Stimulated activated CD8-positive, alpha-beta memory T cell treated with anti-CD3 and anti-CD28 coated beads, Interleukin-2, amount 100 ng/mL, for 48 hours (primary cell): ENCODE data around the gene ABCA13.
A peak's percentile ranks its signal among the peaks of the same experiment; 100 is the strongest.
"Not testable (repeated sequence)": the region's sequence is repeated elsewhere in the genome, so short reads cannot be mapped to it uniquely, and the experiment has no call there.

Source experiments
- DNase-seq, 2 donors: peaks; one replicate each; pipeline ENCODE4 v3.0.0-alpha.2; 2020; ENCODE audit warnings: low read depth in 2 of 2

ABCA13 gene, protein sequence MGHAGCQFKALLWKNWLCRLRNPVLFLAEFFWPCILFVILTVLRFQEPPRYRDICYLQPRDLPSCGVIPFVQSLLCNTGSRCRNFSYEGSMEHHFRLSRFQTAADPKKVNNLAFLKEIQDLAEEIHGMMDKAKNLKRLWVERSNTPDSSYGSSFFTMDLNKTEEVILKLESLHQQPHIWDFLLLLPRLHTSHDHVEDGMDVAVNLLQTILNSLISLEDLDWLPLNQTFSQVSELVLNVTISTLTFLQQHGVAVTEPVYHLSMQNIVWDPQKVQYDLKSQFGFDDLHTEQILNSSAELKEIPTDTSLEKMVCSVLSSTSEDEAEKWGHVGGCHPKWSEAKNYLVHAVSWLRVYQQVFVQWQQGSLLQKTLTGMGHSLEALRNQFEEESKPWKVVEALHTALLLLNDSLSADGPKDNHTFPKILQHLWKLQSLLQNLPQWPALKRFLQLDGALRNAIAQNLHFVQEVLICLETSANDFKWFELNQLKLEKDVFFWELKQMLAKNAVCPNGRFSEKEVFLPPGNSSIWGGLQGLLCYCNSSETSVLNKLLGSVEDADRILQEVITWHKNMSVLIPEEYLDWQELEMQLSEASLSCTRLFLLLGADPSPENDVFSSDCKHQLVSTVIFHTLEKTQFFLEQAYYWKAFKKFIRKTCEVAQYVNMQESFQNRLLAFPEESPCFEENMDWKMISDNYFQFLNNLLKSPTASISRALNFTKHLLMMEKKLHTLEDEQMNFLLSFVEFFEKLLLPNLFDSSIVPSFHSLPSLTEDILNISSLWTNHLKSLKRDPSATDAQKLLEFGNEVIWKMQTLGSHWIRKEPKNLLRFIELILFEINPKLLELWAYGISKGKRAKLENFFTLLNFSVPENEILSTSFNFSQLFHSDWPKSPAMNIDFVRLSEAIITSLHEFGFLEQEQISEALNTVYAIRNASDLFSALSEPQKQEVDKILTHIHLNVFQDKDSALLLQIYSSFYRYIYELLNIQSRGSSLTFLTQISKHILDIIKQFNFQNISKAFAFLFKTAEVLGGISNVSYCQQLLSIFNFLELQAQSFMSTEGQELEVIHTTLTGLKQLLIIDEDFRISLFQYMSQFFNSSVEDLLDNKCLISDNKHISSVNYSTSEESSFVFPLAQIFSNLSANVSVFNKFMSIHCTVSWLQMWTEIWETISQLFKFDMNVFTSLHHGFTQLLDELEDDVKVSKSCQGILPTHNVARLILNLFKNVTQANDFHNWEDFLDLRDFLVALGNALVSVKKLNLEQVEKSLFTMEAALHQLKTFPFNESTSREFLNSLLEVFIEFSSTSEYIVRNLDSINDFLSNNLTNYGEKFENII (N-terminal part only)

DNA sequence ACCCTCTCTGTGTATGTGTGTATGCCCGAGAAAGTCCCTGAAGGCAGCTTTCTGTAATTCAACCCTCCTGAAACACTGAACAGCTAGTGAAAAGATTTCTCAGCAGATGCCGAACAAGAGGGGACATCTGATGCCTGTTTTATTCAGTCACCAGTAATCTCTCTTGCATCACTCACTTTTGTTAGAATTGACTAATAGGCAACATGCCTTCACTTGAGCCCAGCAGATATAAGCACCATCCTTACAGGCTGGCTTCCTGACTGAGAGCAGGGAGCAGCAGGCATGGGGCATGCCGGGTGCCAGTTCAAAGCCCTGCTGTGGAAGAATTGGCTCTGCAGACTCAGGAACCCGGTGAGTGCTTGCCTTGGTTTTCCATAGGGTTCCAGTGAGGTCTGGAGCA, at the start of gene ABCA13:
TSS of gene ABCA13 (plus strand) at position 257 of the 400 bp plus-strand sequence. CDS start at position 283, 26 bp downstream.
- DNase-seq, result no peak

DNA sequence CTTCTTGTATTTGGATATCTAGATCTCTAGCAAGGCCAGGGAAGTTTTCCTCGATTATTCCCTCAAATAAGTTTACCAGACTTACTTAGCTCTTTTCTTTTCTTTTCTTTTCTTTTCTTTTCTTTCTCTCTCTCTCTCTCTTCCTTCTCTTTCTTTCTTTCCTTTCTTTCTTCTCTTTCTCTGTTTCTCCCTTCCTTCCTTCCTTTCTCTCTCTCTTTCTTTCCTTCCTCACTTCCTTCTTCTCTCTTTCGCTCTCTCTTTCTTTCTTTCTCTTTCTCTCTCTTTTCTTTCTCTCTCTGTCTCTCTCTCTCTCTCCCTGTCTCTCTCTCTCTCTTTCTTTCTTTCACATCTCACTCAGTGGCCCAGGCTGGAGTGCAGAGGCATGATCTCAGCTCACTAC, 45.2 kb upstream of the ABCA13 start:
- no peak for DNase-seq

DNA sequence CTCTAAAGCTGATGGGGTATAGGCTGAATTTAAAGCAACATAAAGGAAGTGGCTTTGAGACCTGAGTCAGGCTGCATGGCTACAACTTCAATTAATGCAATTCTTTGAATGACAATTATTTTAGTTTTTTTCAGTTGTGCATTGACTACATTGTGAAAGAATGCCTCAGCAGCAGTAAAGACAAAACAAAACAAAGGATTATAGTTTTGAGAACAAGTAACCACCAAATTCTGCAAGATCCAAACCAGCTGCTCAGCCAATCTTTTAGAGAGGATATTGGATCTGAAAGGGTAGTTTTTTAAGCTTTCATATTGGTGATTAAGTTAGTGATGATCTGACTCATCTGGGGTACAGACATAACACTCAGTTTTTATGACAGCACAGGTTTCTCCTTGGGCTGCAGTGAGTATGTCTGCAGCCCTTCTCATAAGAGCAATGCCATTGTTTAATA, 40.6 kb upstream of the ABCA13 start:
- no peak for DNase-seq

DNA sequence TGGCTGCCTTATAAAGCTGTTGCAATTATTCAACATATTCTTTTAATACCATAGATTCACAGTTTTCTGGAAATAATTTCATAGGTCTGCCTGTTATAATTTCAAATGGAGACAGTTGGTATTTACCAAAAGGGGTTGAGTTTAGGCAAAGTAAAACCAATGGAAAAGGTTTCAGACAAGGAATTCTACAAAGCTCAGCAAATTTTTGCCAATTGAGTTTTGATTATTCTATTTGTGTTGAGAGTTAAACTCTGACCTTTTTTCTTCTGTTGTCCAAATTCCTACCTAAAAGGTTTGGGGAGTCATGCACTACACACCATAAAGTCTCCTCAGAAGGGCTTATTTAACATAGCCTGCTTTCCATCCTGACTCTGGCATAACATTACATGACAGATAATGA, 38.5 kb upstream of the ABCA13 start:
- DNase-seq, result no peak

DNA sequence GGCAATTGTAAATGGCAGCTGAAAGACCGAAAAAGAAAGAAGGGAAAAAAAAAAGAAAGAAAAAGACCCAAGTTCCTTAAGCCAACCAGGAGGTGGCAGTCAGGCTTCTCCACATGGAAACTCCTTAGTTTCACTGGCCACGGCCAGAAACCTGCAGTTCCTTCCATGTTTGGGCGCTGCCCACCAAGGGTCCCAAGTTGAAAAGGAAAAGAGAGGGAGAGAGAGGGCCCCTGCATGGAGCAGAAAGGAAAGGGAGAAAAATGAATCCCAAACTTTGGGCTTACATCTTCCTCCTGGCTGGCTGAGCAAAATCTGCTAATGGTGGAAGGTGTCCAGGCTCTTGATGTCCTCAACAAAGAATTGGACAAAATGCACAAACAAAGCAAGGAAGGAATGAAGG, 31.8 kb upstream of the ABCA13 start:
- no peak for DNase-seq

DNA sequence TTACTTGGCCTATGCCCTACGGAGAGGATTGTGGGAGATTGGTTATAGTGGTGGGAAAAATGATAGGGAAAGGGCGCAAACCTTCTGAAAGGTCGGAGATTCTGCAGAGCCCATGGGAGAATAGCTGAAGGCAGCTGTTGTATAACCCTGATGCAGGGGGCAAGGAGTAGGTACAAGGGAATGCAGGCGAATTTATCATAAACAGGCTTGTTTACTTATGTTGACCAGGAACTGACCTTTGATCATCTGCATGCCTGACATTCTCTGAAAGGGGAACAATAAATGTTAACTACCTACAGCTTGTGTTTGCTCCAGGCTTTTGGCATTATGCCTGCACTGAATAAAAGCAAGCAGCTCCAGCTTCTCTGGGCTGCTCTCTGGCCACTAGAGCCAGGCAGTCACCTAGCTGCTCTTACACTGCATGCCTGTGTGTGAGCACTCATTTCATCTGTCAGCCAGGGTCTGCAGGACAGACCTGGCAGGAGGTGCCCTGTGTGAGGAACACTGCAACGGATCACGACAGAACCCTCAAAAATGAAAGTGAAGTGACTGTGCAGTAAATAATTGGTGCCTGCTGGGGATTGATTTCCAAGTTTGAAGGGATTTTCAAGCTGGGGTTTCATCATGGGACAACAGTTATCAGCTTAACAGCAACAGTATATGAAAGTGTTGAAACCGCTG, 31.1 kb upstream of the ABCA13 start:
- no peak for DNase-seq

DNA sequence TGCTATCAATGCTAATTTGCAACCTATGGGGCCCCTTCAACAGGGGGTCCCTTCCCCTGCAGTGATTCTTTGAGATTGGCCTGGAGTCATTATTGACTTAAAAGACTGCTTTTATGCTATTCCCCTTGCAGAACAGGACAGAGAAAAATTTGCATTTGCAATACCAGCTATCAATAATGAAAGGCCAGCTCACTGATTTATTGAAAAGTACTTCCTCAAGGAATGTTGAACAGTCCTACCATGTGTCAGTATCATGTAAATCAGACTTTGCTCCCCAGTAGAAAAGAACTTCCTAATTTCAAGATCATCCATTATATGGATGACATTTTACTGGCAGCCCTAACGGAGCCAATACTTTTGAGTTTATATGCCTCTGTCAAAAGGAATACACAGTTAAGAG, 29.7 kb upstream of the ABCA13 start:
- DNase-seq, result no peak

DNA sequence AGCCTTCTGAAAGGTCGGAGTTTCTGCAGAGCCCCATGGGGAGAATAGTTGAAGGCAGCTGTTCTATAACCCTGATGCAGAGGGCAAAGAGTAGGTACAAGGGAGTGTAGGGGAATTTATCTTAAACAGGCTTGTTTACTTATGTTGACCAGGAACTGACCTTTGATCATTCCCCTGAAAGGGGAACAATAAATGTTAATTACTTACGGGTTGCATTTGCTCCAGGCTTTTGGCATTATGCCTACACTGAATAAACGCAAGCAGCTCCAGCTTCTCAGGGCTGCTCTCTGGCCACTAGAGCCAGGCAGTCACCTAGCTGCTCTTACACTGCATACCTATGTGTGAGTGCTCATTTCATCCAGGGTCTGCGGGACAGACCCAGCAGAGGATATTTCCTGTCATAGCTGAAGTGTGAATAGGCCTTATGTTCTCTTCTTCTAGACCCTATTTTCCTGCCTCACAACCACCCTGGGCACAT, 26.9 kb upstream of the ABCA13 start:
- no peak for DNase-seq

DNA sequence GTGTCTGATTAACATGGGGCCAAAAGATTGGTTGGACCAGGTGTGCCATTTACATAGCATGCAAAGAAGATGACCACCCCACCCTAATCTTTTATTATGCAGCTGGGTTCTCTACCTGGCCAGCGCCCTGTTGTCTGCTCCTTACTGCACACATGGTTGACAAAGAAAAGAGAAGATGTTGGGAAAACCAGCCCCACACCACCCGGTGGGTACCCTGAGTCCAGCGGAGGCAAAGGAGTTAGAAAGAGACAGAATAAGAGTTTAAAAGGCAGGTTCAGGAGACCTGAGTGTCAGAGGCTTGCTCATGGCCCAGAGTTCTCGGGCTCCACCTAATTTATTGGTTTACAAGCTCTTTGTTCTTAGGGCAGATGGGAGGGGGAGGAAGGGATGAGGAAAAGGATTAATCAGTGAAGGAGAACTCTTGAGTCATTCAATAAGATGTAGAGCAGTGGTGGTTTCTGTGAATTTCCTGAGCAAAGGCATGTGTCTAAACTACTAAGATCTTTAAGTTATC, 24.1 kb upstream of the ABCA13 start:
- no peak for DNase-seq

DNA sequence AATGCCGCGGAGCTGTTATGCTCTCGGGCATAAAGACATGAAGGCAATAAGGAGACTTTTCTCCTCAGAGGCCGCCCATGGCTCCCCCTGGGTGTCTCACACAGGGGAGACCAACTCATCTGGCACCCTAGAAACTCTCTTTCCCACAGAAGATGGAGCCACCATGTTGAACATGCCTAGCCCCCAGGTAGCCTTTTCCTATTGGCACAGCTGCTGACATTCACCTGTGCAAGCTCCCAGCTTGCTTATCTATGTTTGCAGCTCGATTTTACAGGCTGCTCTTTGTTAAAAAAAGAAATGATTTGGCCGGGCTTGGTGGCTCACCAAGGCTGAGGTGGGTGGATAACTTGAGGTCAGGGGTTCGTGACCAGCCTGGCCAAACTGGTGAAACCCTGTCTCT, 23.6 kb upstream of the ABCA13 start:
- DNase-seq, result not testable (repeated sequence)

DNA sequence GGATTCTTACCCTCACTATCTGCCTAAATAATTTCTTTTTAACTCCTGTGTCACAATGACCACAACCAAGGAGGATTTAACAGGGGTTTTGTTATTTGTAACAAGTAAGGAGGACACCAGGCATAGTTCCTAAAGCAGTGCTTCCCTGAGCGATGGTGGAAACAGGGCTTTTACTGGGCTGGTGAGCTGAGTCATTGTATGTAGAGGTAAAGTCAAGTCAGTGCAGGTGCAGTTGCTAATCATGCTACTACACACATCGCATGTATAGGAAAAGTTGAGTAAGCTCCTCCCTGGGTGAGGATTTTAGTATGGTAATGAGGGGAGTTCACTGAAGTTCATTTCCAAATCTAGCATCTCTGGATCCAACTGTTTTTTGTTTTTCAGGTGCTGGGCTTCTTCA, 22.9 kb upstream of the ABCA13 start:
- DNase-seq, result no peak

DNA sequence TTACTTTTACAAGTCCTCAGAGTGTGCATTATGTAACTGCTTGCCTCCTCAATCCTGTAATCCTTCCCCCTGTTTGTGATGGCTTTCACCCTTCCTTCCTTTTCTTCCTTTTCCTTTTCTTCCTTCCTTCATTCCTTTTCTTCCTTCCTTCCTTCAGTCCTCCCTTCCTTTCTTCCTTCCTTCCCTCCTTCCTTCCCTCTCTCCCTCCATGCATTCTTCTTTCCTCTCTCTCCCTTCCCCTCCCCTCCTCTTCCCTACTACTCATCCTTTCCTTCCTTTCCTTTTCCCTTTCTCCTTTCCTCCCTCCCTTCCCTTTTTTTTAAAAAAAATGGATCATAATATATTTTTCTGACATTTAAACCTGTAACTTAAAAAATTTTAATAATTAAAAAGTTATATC, 22.2 kb upstream of the ABCA13 start:
- no peak for DNase-seq

DNA sequence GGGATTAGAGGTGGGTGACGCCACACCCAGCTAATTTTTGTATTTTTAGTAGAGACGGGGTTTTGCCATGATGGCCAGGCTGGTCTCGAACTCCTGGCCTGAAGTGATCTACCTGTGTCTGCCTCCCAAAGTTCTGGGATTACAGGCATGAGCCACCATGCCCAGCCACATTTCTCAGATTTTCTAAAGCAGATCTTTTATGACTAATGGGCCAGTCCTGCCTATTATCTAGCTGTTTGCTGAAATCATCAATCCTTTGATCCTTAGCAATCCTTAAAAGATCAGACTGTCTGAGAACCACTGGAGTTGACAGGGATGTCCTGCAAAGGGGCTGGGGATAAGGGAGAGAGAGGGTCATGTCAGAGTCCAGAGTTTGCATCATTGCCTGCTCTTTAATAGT, 21.2 kb upstream of the ABCA13 start:
- no peak for DNase-seq

DNA sequence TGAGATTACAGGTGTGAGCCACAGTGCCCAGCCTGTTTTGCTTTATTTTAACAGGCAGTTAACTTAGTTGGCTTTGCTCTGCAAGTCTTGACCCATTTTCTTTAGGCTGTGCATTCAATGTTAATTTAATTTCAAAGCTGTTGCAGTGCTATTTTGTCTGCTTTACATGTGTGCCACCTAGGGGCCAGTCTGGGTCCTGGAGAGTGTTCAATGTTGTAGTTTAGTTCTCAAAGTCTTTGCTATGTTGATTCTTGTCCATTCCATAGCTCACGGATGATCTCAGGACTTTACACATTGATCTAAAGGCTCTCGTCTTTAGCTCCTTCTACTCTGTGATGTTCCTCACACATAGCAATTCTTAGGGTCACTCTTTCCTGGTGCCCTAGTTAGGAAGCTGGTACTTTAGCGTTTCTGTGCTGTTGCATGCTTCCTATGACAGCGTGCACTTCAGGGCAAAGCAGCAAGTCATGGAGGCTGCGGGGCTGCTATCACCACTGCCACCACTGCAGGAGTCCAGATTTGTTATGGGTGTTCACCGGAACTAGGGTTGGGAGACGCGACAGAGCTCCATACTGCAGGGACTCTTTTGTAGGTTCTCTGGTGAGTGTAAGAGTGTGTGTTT, 16.4 kb upstream of the ABCA13 start:
- peak; percentile 3 to 7 for DNase-seq

DNA sequence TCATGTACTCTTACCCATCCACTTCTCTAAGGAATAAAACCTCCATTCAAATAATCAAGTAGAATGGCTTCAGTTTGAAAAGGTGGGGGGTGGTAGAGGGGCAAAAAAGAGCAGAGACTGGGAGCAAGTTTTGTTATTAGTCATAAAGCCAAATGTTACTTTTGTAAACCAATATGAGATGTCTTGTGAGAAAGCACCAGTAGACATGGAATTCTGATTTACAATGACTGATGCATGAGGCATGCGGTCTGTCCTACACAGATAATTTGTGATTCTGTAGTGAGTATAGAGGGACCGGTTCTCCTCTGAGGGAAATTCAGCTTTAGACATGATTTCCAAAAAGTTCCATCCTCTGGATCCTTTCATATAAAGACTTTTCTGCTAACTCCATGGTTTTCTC, 12.9 kb upstream of the ABCA13 start:
- DNase-seq, result no peak

DNA sequence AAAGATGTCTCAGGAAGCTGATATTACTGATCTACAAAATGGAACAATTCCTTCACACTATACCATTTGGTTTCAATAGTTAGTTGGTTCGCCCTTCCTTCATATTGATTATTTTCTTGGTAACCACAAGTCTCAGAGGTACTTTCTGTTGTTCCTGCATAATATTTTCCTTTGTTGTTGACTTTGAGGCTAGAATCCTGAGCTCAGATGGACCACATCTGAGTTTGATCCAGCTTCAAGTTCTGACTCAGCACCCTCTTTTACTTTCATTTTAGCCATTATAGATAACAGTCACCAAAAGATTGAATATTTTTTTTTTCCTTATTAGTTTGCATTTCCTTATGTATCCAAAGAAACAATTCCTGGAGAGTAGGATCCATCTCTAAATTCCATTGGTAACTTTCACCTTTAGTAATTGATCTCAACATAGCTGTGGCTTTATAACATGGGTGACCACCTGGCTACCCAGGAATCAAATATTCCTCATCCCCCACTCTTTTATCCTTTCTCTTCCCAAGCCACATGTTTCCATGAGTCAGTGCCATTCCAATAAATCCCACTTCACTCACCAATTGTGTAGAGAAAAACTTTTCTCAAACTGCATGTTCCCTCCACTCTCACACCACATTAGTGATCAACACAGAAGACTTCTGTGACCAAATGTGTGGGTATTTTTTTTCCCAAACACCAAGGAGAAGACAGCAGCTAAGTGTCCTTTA, 9.7 kb upstream of the ABCA13 start:
- no peak for DNase-seq

DNA sequence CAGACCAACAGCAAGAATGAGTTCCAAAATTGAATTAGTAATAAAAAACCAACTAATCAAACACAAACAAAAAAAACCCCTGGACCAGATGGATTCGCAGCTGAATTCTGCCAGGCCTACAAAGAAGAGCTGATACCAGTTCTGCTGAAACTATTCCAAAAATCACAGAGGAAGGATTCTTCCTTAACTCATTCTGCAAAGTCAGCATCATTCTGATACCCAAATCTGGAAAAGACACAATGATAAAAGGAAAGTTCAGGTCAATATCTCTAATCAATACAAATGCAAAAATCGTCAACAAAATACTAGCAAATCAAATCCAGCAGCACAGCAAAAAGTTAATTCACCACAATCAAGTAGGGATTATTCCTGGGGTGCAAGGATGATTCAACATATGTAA, 6.1 kb upstream of the ABCA13 start:
- no peak for DNase-seq

DNA sequence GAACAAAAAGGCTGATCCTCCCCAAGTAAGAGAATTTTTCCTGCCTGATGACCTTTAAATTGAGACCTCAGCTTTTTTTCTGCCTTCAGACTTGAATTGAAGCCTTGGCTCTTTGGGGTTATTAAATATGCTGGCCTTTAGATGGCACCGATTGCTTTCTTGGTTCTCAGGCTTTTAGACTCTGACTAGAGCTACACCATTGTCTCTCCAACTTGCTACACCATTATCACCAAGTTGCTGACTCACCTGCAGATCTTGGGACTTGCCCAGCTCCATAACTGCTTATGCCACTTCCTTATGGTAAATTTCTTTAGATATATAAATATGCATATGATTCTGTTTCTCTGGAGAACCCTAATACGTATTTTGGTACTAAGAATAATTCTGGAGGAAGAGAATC, 3.1 kb upstream of the ABCA13 start:
- DNase-seq, result no peak

DNA sequence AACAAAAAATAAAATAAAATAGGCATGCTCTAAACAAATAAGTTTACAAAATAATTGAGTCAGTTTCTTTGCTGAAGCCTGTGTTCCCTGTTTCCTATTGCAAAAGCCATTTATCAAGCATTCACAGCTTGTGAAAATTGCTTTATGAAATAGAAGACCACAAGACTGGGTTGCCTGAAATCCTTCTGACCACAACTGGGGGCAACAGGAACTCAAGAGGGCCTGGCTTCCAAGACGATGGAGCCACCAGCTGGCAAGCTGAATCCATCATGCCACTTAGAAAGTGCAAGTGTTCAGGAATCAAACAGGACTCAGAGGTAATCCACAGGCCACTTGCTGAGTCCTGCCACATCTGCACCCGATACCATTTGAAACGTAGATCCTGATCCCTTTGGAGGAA, 752 bp upstream of the ABCA13 start:
- no peak for DNase-seq

DNA sequence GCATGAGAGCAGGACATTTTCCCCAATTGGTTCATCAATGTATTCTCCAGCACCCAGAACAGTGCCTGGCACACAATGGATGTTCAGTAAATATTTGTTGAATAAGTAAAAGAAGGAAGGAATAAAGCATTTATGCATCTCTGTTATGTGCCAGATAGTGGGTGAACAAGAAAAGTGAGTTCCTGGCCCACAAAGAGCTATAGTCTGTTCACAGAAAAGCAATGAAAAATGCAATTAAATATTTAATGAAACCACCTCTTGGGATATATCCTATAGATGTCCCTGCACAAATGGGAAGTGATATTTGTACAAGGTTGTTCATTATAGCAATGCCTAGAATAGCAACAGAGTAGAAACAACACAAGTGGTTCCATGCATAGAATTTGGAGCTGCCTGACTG, 2.1 kb downstream of the ABCA13 start:
- DNase-seq, result no peak
